Activated naive CD4-positive, alpha-beta T cell treated with anti-CD3 and anti-CD28 coated beads, Interleukin-2, amount 50 U/mL, for 24 hours (primary cell): Measurements from ENCODE around the gene HDAC2.

Experiments used
- H3K27ac Mint-ChIP-seq: one replicate; pipeline ENCODE4 v1.8.0; 2021; ENCODE audit warnings: mild to moderate bottlenecking, mixed read lengths
- H3K27me3 Mint-ChIP-seq: one replicate; pipeline ENCODE4 v1.8.0; 2021; ENCODE audit warnings: mixed read lengths
- H3K36me3 Mint-ChIP-seq: one replicate; pipeline ENCODE4 v1.8.0; 2021; ENCODE audit warnings: mixed read lengths
- H3K4me1 Mint-ChIP-seq: one replicate; pipeline ENCODE4 v1.8.0; 2021; ENCODE audit warnings: mixed read lengths
- H3K4me3 Mint-ChIP-seq: one replicate; pipeline ENCODE4 v1.8.0; 2021; ENCODE audit warnings: mild to moderate bottlenecking, mixed read lengths
- H3K9me3 Mint-ChIP-seq: one replicate; pipeline ENCODE4 v1.8.0; 2021; ENCODE audit warnings: mixed read lengths

The HDAC2 gene

GRCh38 chr6:113903666-113904330, 67.2 kb downstream of the HDAC2 start:
- peaks cover 2% of the 10 kb centered on the region for H3K27me3 Mint-ChIP-seq
- H3K4me1 Mint-ChIP-seq: no peaks in the 10 kb centered on the region
- H3K36me3 Mint-ChIP-seq: no peaks in the 10 kb centered on the region
- H3K4me3 Mint-ChIP-seq: no peak overlapping the region
- no peaks in the 10 kb centered on the region for H3K9me3 Mint-ChIP-seq
- H3K27ac Mint-ChIP-seq: no peak overlapping the region

GRCh38 chr6:113901482-113901881, 69.5 kb downstream of the HDAC2 start:
- H3K9me3 Mint-ChIP-seq: no peaks in the 10 kb centered on the region
- no peak overlapping the region for H3K27ac Mint-ChIP-seq

GRCh38 chr6:113894712-113895674, 76.0 kb downstream of the HDAC2 start:
- H3K9me3 Mint-ChIP-seq: no peaks in the 10 kb centered on the region
- no peak overlapping the region for H3K4me3 Mint-ChIP-seq
- no peaks in the 10 kb centered on the region for H3K4me1 Mint-ChIP-seq
- no peaks in the 10 kb centered on the region for H3K36me3 Mint-ChIP-seq
- H3K27ac Mint-ChIP-seq: no peak overlapping the region
- peaks cover 11% of the 10 kb centered on the region for H3K27me3 Mint-ChIP-seq

More at GRCh38 chr6:113901482-113901881, 69.5 kb downstream of the HDAC2 start:
- Mint-ChIP-seq H3K4me3 (no peak overlapping the region), H3K27me3 (peaks cover 2% of the 10 kb centered on the region), H3K4me1 (no peaks in the 10 kb centered on the region), H3K36me3 (no peaks in the 10 kb centered on the region)

GRCh38 chr6:113893866-113894265, 77.1 kb downstream of the HDAC2 start:
- H3K4me3 Mint-ChIP-seq: no peak overlapping the region
- H3K9me3 Mint-ChIP-seq: no peaks in the 10 kb centered on the region
- H3K27ac Mint-ChIP-seq: no peak overlapping the region
- H3K36me3 Mint-ChIP-seq: no peaks in the 10 kb centered on the region
- no peaks in the 10 kb centered on the region for H3K4me1 Mint-ChIP-seq
- peaks cover 11% of the 10 kb centered on the region for H3K27me3 Mint-ChIP-seq

- H3K4me1 Mint-ChIP-seq: no peaks in the 10 kb centered on the region
- peaks cover 11% of the 10 kb centered on the region for H3K27me3 Mint-ChIP-seq
Measured at GRCh38 chr6:113893451-113893850, 77.5 kb downstream of the HDAC2 start.

GRCh38 chr6:113888956-113889630, 81.9 kb downstream of the HDAC2 start:
- Mint-ChIP-seq H3K9me3 (no peaks in the 10 kb centered on the region), H3K4me1 (no peaks in the 10 kb centered on the region)

More at GRCh38 chr6:113893451-113893850, 77.5 kb downstream of the HDAC2 start:
- Mint-ChIP-seq H3K9me3 (no peaks in the 10 kb centered on the region), H3K36me3 (no peaks in the 10 kb centered on the region), H3K4me3 (no peak overlapping the region), H3K27ac (no peak overlapping the region)

GRCh38 chr6:113888493-113888892, 82.5 kb downstream of the HDAC2 start:
- Mint-ChIP-seq H3K36me3 (no peaks in the 10 kb centered on the region), H3K4me1 (no peaks in the 10 kb centered on the region), H3K27me3 (peaks cover 9% of the 10 kb centered on the region), H3K27ac (no peak overlapping the region), H3K9me3 (no peaks in the 10 kb centered on the region), H3K4me3 (no peak overlapping the region)

More at GRCh38 chr6:113888956-113889630, 81.9 kb downstream of the HDAC2 start:
- Mint-ChIP-seq H3K27me3 (peaks cover 10% of the 10 kb centered on the region), H3K4me3 (no peak overlapping the region), H3K27ac (no peak overlapping the region), H3K36me3 (no peaks in the 10 kb centered on the region)

GRCh38 chr6:113886512-113886911, 84.4 kb downstream of the HDAC2 start:
- H3K4me1 Mint-ChIP-seq: no peaks in the 10 kb centered on the region
- H3K27ac Mint-ChIP-seq: no peak overlapping the region
- H3K4me3 Mint-ChIP-seq: no peak overlapping the region
- H3K36me3 Mint-ChIP-seq: no peaks in the 10 kb centered on the region
- H3K9me3 Mint-ChIP-seq: no peaks in the 10 kb centered on the region
- peaks cover 6% of the 10 kb centered on the region for H3K27me3 Mint-ChIP-seq

GRCh38 chr6:113884011-113884410, 86.9 kb downstream of the HDAC2 start:
- Mint-ChIP-seq H3K9me3 (no peaks in the 10 kb centered on the region), H3K4me3 (no peak overlapping the region), H3K4me1 (no peaks in the 10 kb centered on the region), H3K27ac (no peak overlapping the region), H3K36me3 (no peaks in the 10 kb centered on the region), H3K27me3 (peaks cover 13% of the 10 kb centered on the region)
